HEK293T (cell line): ENCODE results near the gene KDM3B.

Experiments
- ARNT ChIP-seq: fragments of 450-650 bp; IDR thresholded peaks from 2 replicates; pipeline ENCODE4 v1.6.1; 2017; ENCODE audit warnings: mild to moderate bottlenecking
- BHLHE40 ChIP-seq: fragments of 450-650 bp; IDR thresholded peaks from 2 replicates; pipeline ENCODE4 v1.6.1; 2016; ENCODE audit warnings: mild to moderate bottlenecking, moderate library complexity, borderline replicate concordance
- FOXA1 ChIP-seq: fragments of 450-650 bp; IDR thresholded peaks from 2 replicates; pipeline ENCODE4 v1.6.1; 2016; ENCODE audit warnings: mild to moderate bottlenecking
- FOXK2 ChIP-seq: fragments of 450-650 bp; IDR thresholded peaks from 2 replicates; pipeline ENCODE4 v1.6.1; 2016; ENCODE audit warnings: mild to moderate bottlenecking
- FOXM1 ChIP-seq: fragments of 450-650 bp; IDR thresholded peaks from 2 replicates; pipeline ENCODE4 v1.6.1; 2017; ENCODE audit warnings: mild to moderate bottlenecking, borderline replicate concordance
- L3MBTL2 ChIP-seq: fragments of 450-650 bp; conservative IDR thresholded peaks from 2 replicates; pipeline ENCODE4 v1.6.1; 2016; ENCODE audit warnings: mild to moderate bottlenecking
- LEF1 ChIP-seq: fragments of 450-650 bp; IDR thresholded peaks from 2 replicates; pipeline ENCODE4 v1.6.1; 2017; ENCODE audit warnings: mild to moderate bottlenecking, borderline replicate concordance
- NFRKB ChIP-seq: fragments of 450-650 bp; IDR thresholded peaks from 2 replicates; pipeline ENCODE4 v1.6.1; 2016; ENCODE audit warnings: mild to moderate bottlenecking, moderate library complexity
- PKNOX1 ChIP-seq: fragments of 450-650 bp; IDR thresholded peaks from 2 replicates; pipeline ENCODE4 v1.6.1; 2016
- SP1 ChIP-seq: fragments of 450-650 bp; IDR thresholded peaks from 2 replicates; pipeline ENCODE4 v1.6.1; 2017
- SUZ12 ChIP-seq: fragments of 450-650 bp; IDR thresholded peaks from 2 replicates; pipeline ENCODE4 v1.6.1; 2016; ENCODE audit warnings: mild to moderate bottlenecking
- TARDBP ChIP-seq: fragments of 450-650 bp; IDR thresholded peaks from 2 replicates; pipeline ENCODE4 v1.6.1; 2016

DNA sequence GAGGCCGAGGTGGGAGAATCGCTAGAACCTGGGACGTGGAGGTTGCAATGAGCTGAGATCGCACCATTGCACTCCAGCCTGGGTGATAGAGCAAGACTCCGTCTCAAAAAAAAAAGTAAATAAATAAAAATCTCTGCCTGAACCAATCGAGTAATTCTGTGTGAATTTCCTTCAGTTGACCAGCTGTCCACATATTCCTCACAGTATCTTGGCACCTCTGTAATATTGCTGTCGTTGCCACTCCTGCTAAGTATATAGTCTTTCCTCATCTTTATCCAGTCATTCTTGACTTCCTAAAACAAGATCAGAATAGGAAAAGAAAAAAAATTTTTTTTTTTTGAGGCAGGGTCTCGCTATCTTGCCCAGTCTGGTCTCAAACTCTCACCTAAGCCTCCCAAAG lies 29.9 kb downstream of the KDM3B start:
- TF ChIP-seq NFRKB: no peak
- no peak for TF ChIP-seq LEF1
- TF ChIP-seq FOXM1: no peak
- TF ChIP-seq SP1: no peak
- TF ChIP-seq PKNOX1: no peak
- no peak for TF ChIP-seq ARNT
- no peak for TF ChIP-seq BHLHE40
- TF ChIP-seq SUZ12: no peak
- TF ChIP-seq FOXA1: no peak
- no peak for TF ChIP-seq L3MBTL2
- TF ChIP-seq TARDBP: no peak
- no peak for TF ChIP-seq FOXK2
